ENCODE results near the gene RALGAPA1. TPM values are rescaled to one million over a fixed set of nuclear protein-coding genes. Genes with fewer than 3 reads are reported as not detected.
"Not testable (repeated sequence)": the region's sequence is repeated elsewhere in the genome, so short reads cannot be mapped to it uniquely, and the experiment has no call there.

Gene RALGAPA1
- polyA plus RNA-seq = 10 to 100 TPM in 2 of 3 donors, 1 to 10 TPM in 1; 8.3 to 12.1 (median 11.4) TPM

GRCh38 chr14:35808638-35809563 is at the start of gene RALGAPA1:
Gene RALGAPA1, minus strand, starts transcription at chr14:35809295. Its CDS starts 460 bp downstream, at chr14:35808835.
- H3K27ac ChIP-seq (ENCODE audit: low read depth, low read length) = not testable (repeated sequence)
- 0 to 1% (median 0%) methylated on average over 42 to 59 of the region's 66 CpGs for WGBS, 3 donors

GRCh38 chr14:35858521-35859209 is 49.6 kb upstream of the RALGAPA1 start:
- H3K27ac ChIP-seq (ENCODE audit: low read depth, low read length) = no peak overlapping the region
- WGBS, 3 donors = 95 to 97% (median 97%) methylated on average over 7 of the region's 7 CpGs

GRCh38 chr14:35855876-35856481 is 46.9 kb upstream of the RALGAPA1 start:
- 70 to 74% (median 71%) methylated on average over 6 of the region's 6 CpGs for WGBS, 3 donors
- H3K27ac ChIP-seq (ENCODE audit: low read depth, low read length) = no peak overlapping the region

GRCh38 chr14:35854696-35855270 is 45.7 kb upstream of the RALGAPA1 start:
- no peak overlapping the region for H3K27ac ChIP-seq (ENCODE audit: low read depth, low read length)
- 74 to 82% (median 77%) methylated on average over 1 of the region's 1 CpG for WGBS, 3 donors

DNA sequence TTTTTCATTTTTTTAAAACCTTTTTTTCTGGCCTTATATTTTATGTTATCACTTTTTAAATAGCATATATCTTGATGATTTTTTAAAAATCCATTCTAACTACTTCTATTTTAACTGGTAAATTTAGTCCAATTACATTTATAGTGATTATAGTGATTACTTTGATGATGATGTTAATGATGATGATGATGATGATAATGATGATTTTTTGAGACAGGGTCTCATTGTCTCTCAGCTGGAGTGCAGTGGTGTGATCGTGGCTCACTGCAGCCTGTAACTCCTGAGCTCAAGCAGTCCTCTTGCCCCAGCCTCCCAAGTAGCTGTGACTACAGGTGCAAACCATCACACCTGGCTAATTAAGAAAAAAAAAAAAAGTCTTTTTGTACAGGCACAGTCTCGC is 44.1 kb upstream of the RALGAPA1 start:
- H3K27ac ChIP-seq (ENCODE audit: low read depth, low read length) = no peak overlapping the region
- WGBS, 3 donors = 93 to 100% (median 99%) methylated on average over 2 of the region's 2 CpGs

- H3K27ac ChIP-seq (ENCODE audit: low read depth, low read length) = no peak overlapping the region
- WGBS, 3 donors = 96 to 99% (median 98%) methylated on average over 3 of the region's 3 CpGs
Measured at GRCh38 chr14:35851823-35852222, 42.7 kb upstream of the RALGAPA1 start.

GRCh38 chr14:35849122-35849521 is 40.0 kb upstream of the RALGAPA1 start:
- no peak overlapping the region for H3K27ac ChIP-seq (ENCODE audit: low read depth, low read length)
- 81 to 92% (median 90%) methylated on average over 1 of the region's 1 CpG for WGBS, 3 donors

DNA sequence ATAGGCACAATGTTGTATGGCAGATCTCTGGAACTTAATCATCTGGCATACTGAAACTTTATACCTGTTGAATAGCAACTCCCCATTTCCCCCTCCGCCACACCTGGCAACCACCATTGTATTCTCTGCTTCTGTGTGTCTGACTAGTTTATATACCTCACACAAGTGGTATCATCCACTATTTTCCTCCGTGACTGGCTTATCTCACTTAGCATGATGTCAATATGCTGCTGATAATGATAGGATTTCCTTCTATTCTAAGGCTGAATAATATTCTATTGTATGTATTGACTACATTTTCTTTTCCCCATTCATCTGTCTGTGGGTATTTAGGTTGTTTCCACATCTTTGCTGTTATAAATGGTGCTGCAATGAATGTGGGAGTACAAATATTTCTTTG is 38.5 kb upstream of the RALGAPA1 start:
- no peak overlapping the region for H3K27ac ChIP-seq (ENCODE audit: low read depth, low read length)
- 77 to 92% (median 91%) methylated on average over 2 of the region's 2 CpGs for WGBS, 3 donors

DNA sequence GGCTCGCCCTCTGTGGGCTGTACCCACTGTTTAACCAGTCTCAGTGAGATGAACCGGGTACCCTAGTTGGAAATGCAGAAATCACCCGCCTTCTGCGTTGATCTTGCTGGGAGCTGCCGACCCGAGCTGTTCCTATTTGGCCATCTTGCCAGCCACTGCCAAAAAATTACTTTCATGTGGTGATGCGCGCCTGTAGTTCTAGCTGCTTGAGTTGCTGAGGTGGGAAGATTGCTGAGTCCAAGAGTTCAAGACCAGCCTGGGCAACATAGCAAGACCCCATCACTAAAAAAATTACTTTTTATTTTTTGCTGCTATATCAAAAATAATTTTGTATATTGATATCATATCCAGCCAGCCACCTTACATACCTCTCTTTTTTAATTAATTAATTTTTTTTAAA is 35.4 kb upstream of the RALGAPA1 start:
- WGBS, 3 donors = 97 to 99% (median 98%) methylated on average over 8 of the region's 8 CpGs
- no peak overlapping the region for H3K27ac ChIP-seq (ENCODE audit: low read depth, low read length)

DNA sequence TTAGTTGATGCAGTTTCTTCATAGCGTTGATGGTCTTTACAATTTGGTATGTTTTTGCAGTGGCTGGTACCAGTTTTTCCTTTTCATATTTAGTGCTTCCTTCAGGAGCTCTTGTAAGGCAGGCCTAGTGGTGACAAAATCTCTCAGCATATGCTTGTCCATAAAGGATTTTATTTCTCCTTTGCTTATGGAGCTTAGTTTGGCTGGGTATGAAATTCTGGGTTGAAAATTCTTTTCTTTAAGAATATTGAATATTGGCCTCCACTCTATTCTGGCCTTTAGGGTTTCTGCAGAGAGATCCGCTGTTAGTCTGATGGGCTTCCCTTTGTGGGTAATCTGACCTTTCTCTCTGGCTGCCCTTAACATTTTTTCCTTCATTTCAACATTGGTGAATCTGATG is 33.1 kb upstream of the RALGAPA1 start:
- WGBS, 3 donors = 98 to 100% (median 99%) methylated on average over 2 of the region's 2 CpGs
- not testable (repeated sequence) for H3K27ac ChIP-seq (ENCODE audit: low read depth, low read length)

GRCh38 chr14:35841704-35842103 is 32.6 kb upstream of the RALGAPA1 start:
- 96 to 100% (median 98%) methylated on average over 2 of the region's 2 CpGs for WGBS, 3 donors
- not testable (repeated sequence) for H3K27ac ChIP-seq (ENCODE audit: low read depth, low read length)

GRCh38 chr14:35835208-35835982 is 26.3 kb upstream of the RALGAPA1 start:
- 84 to 94% (median 94%) methylated on average over 5 of the region's 5 CpGs for WGBS, 3 donors
- H3K27ac ChIP-seq (ENCODE audit: low read depth, low read length) = no peak overlapping the region

DNA sequence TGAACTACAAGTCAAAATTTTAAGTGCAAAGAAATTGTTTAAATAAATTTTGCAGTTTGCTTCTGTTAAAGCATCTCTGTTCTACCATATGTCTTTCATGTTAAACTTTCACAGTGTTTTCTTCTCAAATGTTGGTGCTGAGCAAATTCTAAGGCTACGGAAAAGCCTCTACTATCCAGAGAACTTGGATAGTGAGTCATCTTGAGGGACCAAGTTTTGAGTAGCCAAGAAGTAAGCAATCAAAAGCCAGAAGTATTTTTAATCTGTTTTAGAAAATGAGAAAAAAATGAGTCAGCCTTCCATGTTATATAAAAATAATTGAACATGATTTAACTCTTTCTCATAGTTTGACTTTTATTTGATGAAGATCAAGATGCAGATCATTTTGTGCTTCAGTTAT is 20.4 kb upstream of the RALGAPA1 start:
- 64 to 90% (median 76%) methylated on average over 1 of the region's 1 CpG for WGBS, 3 donors
- no peak overlapping the region for H3K27ac ChIP-seq (ENCODE audit: low read depth, low read length)

DNA sequence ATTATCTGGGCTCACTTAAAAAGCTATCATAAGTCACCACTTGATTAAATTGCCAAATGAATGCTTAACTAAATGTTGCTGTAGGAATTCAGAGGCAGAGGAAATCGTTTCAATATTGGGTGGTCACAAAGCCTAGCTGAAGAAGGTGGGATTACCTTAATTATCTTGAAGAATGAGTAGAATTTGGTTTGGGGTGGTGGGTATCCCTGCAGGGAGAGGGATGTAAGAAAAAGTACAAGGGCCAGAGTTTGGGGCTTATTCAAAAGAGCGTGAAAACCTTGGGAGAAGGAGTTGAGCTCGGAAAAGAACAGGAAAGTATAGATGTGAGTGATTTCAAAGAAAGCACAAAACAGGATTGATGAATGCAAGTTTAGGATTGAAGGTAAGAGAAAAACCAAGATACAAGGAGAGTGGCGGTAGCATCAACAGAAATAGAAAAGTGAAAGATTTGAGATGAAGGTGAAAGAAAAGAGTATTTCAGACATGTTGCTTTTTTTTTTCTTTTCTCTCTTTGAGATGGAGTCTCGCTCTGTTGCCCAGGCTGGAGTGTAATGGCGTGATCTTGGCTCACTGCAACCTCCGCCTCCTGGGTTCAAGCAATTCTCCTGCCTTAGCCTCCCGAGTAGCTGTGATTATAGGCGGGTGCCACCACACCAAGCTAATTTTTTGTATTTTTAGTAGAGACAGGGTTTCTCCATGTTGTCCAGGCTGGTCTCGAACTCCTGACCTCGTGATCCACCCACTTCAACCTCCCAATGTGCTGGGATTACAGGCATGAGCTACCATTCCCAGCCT is 18.8 kb upstream of the RALGAPA1 start:
- H3K27ac ChIP-seq (ENCODE audit: low read depth, low read length) = no peak overlapping the region
- 90 to 95% (median 94%) methylated on average over 11 of the region's 11 CpGs for WGBS, 3 donors

DNA sequence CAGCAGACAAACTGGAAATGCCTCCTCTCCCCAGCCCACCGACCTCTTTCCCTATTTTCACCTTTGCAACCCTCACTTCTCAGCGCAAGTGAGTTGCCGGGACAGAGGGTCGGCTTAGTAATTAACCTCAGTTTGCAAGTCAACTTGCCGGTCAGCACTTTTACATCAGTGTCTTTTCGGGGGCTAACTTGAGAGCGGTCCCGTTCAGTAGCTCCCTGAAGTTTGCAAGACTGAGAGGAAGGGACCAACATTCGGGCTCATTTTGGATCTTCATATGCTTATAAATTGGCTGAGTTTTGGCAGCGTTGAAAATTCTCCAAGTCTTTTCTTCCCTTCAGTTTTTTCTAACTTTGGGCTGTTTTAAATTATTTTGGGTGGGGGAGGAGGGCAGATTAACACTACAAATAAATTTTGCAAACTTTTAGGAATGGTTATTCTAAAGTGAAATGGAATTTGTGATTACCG is 17.9 kb upstream of the RALGAPA1 start:
- 2 to 3% (median 3%) methylated on average over 11 of the region's 11 CpGs for WGBS, 3 donors
- H3K27ac ChIP-seq (ENCODE audit: low read depth, low read length) = no peak overlapping the region

DNA sequence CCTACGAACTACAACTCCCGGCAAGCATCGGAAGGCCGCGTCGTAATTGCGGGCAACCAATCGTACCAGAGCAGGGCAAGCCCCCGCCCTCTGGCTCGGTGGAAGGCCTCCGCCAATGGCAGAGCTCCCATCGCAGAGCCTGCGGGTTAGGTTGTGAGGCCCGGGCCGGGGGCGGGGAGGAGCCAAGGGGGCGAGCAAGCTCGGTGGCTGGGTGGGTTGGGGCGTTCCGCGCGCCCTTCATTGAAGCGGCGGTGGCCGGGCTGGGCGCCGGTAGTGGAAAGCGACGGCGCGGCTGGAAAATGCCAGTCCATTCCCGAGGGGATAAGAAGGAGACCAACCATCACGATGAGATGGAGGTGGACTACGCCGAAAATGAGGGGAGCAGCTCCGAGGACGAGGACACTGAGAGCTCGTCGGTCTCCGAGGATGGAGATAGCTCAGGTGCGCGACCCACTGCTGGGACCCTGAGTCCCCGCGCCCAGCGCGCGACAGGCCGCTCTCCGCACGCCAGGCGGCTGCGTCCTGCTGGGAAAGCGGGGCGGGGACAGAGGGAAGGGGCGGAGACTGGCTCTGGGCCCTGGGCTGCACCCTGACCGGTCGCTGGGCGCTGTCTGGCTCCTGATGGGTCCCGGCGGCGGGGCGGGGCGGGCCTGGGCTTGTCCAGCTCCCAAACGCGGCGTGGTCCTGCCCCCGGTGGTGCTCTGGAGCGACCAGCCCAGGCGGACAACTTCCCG is 17.3 kb upstream of the RALGAPA1 start, which contains the start of gene BRMS1L:
Gene BRMS1L, plus strand, starts transcription at position 121 of the 734 bp plus-strand sequence. Its CDS starts 179 bp downstream, at position 300.
- 0 to 1% (median 1%) methylated on average over 65 to 70 of the region's 70 CpGs for WGBS, 3 donors

DNA sequence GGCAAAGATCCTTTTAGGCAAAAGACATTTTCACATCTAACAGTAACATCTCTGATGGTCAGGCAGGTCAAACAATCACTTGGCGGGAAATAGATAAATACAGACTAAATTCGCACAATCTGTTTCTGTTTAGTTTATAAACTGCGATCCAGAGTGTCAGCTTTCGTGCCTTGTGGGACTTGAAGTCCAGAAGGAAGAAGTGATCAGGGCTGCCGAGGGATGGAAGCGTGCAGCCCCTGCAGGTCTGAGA is 16.8 kb upstream of the RALGAPA1 start:
- 0 to 2% (median 0%) methylated on average over 6 of the region's 6 CpGs for WGBS, 3 donors
- no peak overlapping the region for H3K27ac ChIP-seq (ENCODE audit: low read depth, low read length)

More for the DNA sequence above, 17.3 kb upstream of the RALGAPA1 start, which contains the start of gene BRMS1L:
- peak within 1 kb of the TSS; percentile 75 for H3K27ac ChIP-seq (ENCODE audit: low read depth, low read length)

Measured in adipose tissue (tissue), 3 donors.